Islet precursor cell (in vitro differentiated cells): ENCODE results near the gene UBALD1.
"Not testable (repeated sequence)": the region's sequence is repeated elsewhere in the genome, so short reads cannot be mapped to it uniquely, and the experiment has no call there.

Source experiments
- DNase-seq: peaks from one replicate; pipeline ENCODE4 v3.0.0-alpha.2; 2018

Gene UBALD1

DNA sequence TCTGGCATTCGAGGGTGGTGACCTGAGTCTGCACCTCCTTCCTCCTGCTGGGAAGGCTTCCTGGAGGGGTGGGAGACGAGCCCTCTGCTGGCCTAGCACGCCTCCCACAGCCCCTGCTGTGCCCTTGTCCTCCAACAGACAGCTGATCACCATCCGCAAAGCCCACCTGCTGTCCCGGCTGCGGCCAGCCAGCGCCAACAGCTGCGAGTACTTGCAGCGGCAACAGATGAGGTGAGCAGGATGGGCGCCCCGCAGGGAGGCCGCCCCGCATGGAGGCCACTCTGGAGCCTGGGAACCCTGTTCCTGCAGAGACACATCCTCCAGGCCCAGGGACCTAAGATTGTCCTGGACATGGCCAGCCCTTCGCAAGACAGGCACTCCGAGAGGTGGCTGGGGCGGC, 21.6 kb downstream of the UBALD1 start:
- DNase-seq: no peak

- DNase-seq: no peak
Measured at GRCh38 chr16:4591706-4592470, 22.8 kb downstream of the UBALD1 start.

- no peak for DNase-seq
Measured at GRCh38 chr16:4591191-4591590, 23.5 kb downstream of the UBALD1 start.

DNA sequence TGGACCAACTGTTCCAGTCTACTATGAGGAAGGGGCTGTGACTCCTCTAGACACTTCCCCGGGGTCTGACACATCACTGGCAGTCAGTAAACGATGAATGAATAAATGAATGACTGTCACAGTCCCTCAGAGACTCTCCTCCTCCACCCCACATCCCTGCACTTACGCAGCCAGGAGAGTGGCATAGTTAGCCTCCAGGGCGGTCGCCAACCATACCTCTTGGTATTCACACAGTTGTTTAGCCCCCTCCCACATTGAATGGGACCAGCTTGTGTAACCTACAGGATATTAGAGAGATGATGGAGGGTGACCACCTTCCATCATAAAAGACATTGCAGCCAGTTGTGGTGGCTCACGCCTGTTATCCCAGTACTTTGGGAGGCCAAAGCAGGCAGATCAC, 25.7 kb downstream of the UBALD1 start:
- no peak for DNase-seq

- DNase-seq: no peak
Measured at GRCh38 chr16:4588386-4588785, 26.3 kb downstream of the UBALD1 start.

- DNase-seq: no peak
Measured at GRCh38 chr16:4586291-4586690, 28.4 kb downstream of the UBALD1 start.

DNA sequence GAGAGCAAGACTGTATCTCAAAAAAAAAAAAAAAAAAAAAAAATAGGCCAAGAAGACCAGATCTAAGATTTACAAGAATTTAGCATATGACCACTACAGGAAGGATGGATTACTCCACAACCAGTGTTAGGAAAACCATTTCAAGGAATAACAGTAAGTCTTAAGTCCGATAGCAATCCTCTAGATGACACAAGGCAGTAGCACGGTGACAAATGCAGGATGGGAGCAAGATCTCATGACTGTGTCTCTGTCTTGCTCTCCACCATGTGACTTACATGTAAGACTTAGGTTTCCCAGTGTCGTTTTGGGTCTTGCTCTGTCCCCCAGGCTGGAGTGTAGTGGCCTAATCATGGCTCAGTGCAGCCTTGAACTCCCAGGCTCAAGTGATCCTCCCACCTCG, 30.8 kb downstream of the UBALD1 start:
- DNase-seq: no peak

DNA sequence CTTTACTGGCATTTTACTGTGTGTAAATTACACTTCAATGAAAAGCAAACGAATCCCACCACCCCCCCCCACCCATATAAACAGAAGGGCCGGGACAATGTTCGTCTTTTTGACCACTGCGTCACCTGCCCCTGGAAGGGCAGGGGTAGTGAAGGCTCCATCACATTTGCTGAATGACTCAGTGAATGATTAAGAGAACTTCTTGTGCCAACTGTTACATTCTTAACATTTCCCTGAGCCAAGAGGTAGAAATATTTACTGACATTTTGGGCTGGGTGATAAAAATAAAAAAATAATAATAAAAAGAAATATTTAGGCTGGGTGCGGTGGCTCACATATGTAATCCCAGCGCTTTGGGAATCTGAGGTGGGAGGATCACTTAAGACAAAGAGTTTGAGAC, 34.4 kb downstream of the UBALD1 start:
- DNase-seq: no peak

GRCh38 chr16:4578961-4579530, 35.6 kb downstream of the UBALD1 start:
- no peak for DNase-seq

GRCh38 chr16:4576008-4576407, 38.7 kb downstream of the UBALD1 start:
- no peak for DNase-seq

- DNase-seq: no peak
Measured at GRCh38 chr16:4574919-4575705, 39.6 kb downstream of the UBALD1 start.

DNA sequence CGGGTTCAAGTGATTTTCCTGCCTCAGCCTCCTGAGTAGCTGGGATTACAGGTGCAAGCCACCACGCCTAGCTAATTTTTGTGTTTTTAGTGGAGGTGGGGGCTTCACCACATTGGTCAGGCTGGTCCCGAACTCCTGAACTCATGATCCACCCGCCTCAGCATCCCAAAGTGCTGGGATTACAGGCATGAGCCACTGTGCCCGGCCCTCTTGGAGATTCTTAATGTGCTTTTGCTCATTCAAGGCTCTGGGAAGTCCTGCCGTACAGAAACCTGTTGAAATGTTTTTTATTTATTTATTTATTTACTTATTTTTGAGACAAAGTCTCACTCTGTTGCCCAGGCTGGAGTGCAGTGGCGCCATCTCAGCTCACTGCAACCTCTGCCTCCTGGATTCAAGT, 40.8 kb downstream of the UBALD1 start:
- not testable (repeated sequence) for DNase-seq

DNA sequence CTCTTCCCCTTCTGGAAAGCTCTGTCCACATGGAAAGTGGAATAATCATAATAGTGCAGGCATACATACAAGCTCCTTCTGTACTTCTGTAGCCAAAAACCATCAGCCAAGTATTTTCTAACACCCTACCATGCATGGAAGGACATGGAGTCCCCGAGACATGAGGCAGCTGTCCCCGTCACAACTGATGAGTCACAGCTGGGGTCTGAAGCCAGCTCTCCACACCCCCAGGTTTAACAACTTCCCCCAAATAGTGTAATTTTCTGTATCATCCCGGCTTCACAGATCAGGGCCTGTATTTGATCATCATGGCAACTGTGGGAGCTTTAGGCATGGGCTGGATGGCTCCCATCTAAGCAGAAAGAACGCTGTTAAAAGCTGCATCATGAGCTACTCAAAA, 42.0 kb downstream of the UBALD1 start:
- DNase-seq: no peak

DNA sequence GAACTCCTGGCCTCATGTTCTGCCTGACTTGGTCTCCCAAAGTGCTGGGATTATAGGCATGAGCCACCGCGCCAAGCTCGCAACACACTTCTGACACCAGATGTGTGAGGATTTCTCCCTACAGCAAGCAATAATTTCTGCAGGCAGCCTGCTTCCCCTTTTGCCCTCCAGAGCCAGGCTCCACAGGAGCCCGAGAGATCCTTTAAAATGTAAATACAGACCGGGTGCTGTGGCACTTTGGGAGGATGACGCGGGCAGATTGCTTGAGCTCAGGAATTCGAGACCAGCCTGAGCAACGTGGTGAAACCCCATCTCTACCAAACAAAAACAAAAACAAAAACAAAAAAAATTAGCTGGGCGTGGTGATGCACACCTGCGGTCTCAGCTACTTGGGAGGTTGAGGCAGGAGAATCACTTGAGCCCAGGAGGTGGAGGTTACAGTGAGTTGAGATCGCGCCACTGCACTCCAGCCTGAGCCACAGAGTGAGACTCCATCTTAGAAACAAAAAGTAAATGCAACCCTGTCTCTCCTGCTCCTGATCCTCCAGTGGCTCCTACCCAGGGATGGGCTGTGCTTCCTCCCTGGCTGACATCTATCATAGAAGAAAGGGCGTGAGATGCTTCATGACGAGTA, 43.9 kb downstream of the UBALD1 start:
- DNase-seq: peak; percentile 67

DNA sequence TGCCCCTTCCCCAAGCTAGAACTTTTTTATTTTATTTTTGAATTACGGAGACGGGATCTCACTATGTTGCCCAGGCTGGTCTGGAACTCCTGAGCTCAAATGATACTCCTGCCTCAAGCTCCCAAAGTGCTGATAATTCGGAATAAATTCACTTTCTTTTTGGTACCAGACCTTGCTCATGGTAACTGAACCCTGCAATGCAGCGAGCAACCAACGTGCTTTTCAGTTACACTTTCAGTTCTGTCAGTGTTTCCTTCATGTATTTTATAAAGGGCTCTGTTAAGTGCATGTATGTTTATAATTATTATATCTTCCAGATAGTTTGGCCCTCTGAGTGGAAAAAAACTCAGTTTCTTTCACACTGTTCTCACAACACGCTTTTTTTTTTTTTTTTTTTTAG, 44.6 kb downstream of the UBALD1 start:
- DNase-seq: no peak

GRCh38 chr16:4566144-4566543, 48.5 kb downstream of the UBALD1 start:
- no peak for DNase-seq

GRCh38 chr16:4564661-4565267, 49.9 kb downstream of the UBALD1 start:
- no peak for DNase-seq

DNA sequence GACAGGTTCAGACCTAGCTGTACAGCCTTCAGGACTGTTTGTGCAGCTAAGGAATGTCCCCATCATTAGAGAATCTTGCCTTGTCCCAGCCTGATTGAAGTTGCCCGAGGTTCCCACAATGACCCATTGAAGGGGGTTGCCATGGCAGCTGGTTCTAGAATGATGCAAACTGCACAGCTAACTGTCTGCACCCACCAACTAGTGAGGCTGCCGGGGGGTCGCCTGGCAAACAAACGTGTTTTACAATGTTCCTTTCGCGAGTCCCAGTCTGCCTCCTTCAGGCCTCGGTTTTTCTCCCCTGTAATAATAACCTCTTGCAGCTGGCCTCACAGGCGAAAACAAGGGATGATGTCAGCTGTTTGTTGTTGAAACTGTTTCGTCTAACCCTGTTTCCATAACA, 53.1 kb downstream of the UBALD1 start:
- no peak for DNase-seq
